Measurements from ENCODE around the gene HECA. TPM values are rescaled to one million over a fixed set of nuclear protein-coding genes. Genes with fewer than 3 reads are reported as not detected.
"Not testable (repeated sequence)": the region's sequence is repeated elsewhere in the genome, so short reads cannot be mapped to it uniquely, and the experiment has no call there.

HECA gene
- total RNA-seq, 1 donor from 2014 or later = 17.7 TPM

DNA sequence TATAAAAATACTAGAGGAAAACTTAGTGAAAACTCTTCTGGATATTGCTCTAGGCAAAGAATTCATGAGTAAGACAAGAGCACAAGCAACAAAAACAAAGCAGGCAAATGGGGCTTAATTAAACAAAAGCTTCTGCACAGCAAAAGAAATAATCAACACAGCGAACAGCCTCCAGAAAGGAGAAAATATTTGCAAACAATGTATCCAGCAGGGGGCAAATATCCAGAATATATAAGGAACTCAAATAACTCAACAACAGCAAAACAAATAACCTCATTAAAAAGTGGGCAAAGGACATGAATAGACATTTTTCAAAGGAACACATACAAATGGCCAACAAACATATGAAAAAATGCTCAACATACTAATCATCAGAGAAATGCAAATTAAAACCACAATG lies 17.1 kb upstream of the HECA start:
- Histone ChIP-seq H3K4me1 (ENCODE audit: control insufficient read depth in 3 of 3, insufficient read depth in 3 of 3, low read length in 3 of 3) (no peaks in the 10 kb centered on the region), H3K36me3 (ENCODE audit: control insufficient read depth in 3 of 3, insufficient read depth in 3 of 3, low read length in 3 of 3) (no peaks in the 10 kb centered on the region), H3K4me3 (ENCODE audit: low read length in 3 of 3) (no peak overlapping the region), H3K9me3 (ENCODE audit: control insufficient read depth in 3 of 3, low read length in 3 of 3) (peaks cover 0 to 2% (median 2%) of the 10 kb centered on the region in 3 donors), H3K27ac (ENCODE audit: low read depth, low read length) (no peak overlapping the region), H3K27me3 (ENCODE audit: control insufficient read depth in 3 of 3, insufficient read depth in 3 of 3, low read length in 3 of 3) (no peaks in the 10 kb centered on the region), H3K9ac (ENCODE audit: low read depth in 1 of 3, low read length in 3 of 3) (no peak overlapping the region)

GRCh38 chr6:139119552-139119951 lies 15.3 kb upstream of the HECA start:
- no peaks in the 10 kb centered on the region for H3K4me1 ChIP-seq (ENCODE audit: control insufficient read depth in 3 of 3, insufficient read depth in 3 of 3, low read length in 3 of 3)

DNA sequence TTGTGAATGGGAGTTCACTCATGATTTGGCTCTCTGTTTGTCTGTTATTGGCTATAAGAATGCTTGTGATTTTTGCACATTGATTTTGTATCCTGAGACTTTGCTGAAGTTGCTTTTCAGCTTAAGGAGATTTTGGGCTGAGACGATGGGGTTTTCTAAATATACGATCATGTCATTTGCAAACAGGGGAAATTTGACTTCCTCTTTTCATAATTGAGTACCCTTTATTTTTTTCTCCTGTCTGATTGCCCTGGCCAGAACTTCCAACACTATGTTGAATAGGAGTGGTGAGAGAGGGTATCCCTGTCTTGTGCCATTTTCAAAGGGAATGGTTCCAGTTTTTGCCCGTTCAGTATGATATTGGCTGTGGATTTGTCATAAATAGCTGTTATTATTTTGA lies 12.1 kb upstream of the HECA start:
- H3K9me3 ChIP-seq (ENCODE audit: control insufficient read depth in 3 of 3, low read length in 3 of 3); H3K36me3 ChIP-seq (ENCODE audit: control insufficient read depth in 3 of 3, insufficient read depth in 3 of 3, low read length in 3 of 3); H3K27me3 ChIP-seq (ENCODE audit: control insufficient read depth in 3 of 3, insufficient read depth in 3 of 3, low read length in 3 of 3); H3K27ac ChIP-seq (ENCODE audit: low read depth, low read length); H3K9ac ChIP-seq (ENCODE audit: low read depth in 1 of 3, low read length in 3 of 3); H3K4me3 ChIP-seq (ENCODE audit: low read length in 3 of 3): not testable (repeated sequence)
- H3K4me1 ChIP-seq (ENCODE audit: control insufficient read depth in 3 of 3, insufficient read depth in 3 of 3, low read length in 3 of 3) = peaks cover 0 to 16% (median 2%) of the 10 kb centered on the region in 3 donors

More at GRCh38 chr6:139119552-139119951, 15.3 kb upstream of the HECA start:
- H3K36me3 ChIP-seq (ENCODE audit: control insufficient read depth in 3 of 3, insufficient read depth in 3 of 3, low read length in 3 of 3) = no peaks in the 10 kb centered on the region
- H3K9me3 ChIP-seq (ENCODE audit: control insufficient read depth in 3 of 3, low read length in 3 of 3) = peaks cover 0 to 2% (median 2%) of the 10 kb centered on the region in 3 donors
- no peak overlapping the region for H3K4me3 ChIP-seq (ENCODE audit: low read length in 3 of 3)
- H3K27me3 ChIP-seq (ENCODE audit: control insufficient read depth in 3 of 3, insufficient read depth in 3 of 3, low read length in 3 of 3) = no peaks in the 10 kb centered on the region
- H3K9ac ChIP-seq (ENCODE audit: low read depth in 1 of 3, low read length in 3 of 3) = no peak overlapping the region
- H3K27ac ChIP-seq (ENCODE audit: low read depth, low read length) = no peak overlapping the region

DNA sequence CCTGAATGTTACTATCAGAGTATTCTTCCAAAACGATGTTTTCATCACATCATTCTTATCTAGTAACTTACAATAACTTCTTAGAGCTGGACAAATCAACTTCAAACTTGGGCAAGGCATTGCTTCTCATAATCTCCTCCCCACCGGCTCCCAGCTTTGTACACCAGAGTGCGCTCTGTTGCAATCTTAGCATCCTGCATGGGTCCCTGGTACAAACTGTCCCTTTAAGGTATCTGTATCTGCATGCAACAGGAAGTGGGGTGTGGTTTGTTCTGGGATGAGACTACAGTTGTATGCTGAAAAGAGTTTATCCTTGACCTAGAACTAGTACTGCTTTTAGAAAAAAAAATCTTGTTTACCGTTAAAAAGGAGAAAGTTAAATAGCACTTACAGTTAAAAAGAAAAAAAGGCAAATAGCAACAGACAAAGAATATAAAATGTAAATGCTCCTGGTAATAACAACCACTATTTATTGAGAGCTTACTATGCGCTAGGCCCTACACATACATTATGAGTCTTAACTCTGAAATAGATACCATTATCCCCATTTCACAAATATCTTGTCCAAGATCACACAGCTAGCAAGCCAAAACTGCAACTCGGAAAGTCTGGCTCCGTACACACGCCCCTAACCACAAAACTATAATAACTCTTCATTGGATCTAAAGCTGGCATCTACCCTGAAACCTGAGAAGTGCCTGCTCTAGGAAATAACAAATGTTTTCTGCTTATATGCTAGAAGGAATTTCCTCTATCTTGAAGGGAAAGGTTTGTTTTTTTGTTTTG lies 9.8 kb upstream of the HECA start:
- Histone ChIP-seq H3K27me3 (ENCODE audit: control insufficient read depth in 3 of 3, insufficient read depth in 3 of 3, low read length in 3 of 3) (no peaks in the 10 kb centered on the region), H3K9ac (ENCODE audit: low read depth in 1 of 3, low read length in 3 of 3) (no peak overlapping the region), H3K36me3 (ENCODE audit: control insufficient read depth in 3 of 3, insufficient read depth in 3 of 3, low read length in 3 of 3) (no peaks in the 10 kb centered on the region), H3K4me1 (ENCODE audit: control insufficient read depth in 3 of 3, insufficient read depth in 3 of 3, low read length in 3 of 3) (peaks cover 0 to 16% (median 2%) of the 10 kb centered on the region in 3 donors), H3K4me3 (ENCODE audit: low read length in 3 of 3) (no peak overlapping the region), H3K9me3 (ENCODE audit: control insufficient read depth in 3 of 3, low read length in 3 of 3) (peaks cover 0 to under 1% (median 0%) of the 10 kb centered on the region in 3 donors), H3K27ac (ENCODE audit: low read depth, low read length) (no peak overlapping the region)

GRCh38 chr6:139126255-139126654 lies 8.6 kb upstream of the HECA start:
- Histone ChIP-seq H3K36me3 (ENCODE audit: control insufficient read depth in 3 of 3, insufficient read depth in 3 of 3, low read length in 3 of 3) (no peaks in the 10 kb centered on the region), H3K27ac (ENCODE audit: low read depth, low read length) (no peak overlapping the region), H3K4me3 (ENCODE audit: low read length in 3 of 3) (no peak overlapping the region), H3K9me3 (ENCODE audit: control insufficient read depth in 3 of 3, low read length in 3 of 3) (no peaks in the 10 kb centered on the region), H3K4me1 (ENCODE audit: control insufficient read depth in 3 of 3, insufficient read depth in 3 of 3, low read length in 3 of 3) (peaks cover 0 to 16% (median 2%) of the 10 kb centered on the region in 3 donors), H3K27me3 (ENCODE audit: control insufficient read depth in 3 of 3, insufficient read depth in 3 of 3, low read length in 3 of 3) (no peaks in the 10 kb centered on the region), H3K9ac (ENCODE audit: low read depth in 1 of 3, low read length in 3 of 3) (no peak overlapping the region)

GRCh38 chr6:139126931-139127330 lies 7.9 kb upstream of the HECA start:
- Histone ChIP-seq H3K9me3 (ENCODE audit: control insufficient read depth in 3 of 3, low read length in 3 of 3) (no peaks in the 10 kb centered on the region), H3K4me3 (ENCODE audit: low read length in 3 of 3) (no peak overlapping the region), H3K27me3 (ENCODE audit: control insufficient read depth in 3 of 3, insufficient read depth in 3 of 3, low read length in 3 of 3) (no peaks in the 10 kb centered on the region), H3K9ac (ENCODE audit: low read depth in 1 of 3, low read length in 3 of 3) (no peak overlapping the region), H3K4me1 (ENCODE audit: control insufficient read depth in 3 of 3, insufficient read depth in 3 of 3, low read length in 3 of 3) (peaks cover 0 to 16% (median 2%) of the 10 kb centered on the region in 3 donors), H3K36me3 (ENCODE audit: control insufficient read depth in 3 of 3, insufficient read depth in 3 of 3, low read length in 3 of 3) (no peaks in the 10 kb centered on the region), H3K27ac (ENCODE audit: low read depth, low read length) (no peak overlapping the region)

GRCh38 chr6:139129284-139129683 lies 5.6 kb upstream of the HECA start:
- Histone ChIP-seq H3K9ac (ENCODE audit: low read depth in 1 of 3, low read length in 3 of 3) (no peak overlapping the region), H3K27ac (ENCODE audit: low read depth, low read length) (no peak overlapping the region), H3K36me3 (ENCODE audit: control insufficient read depth in 3 of 3, insufficient read depth in 3 of 3, low read length in 3 of 3) (no peaks in the 10 kb centered on the region), H3K9me3 (ENCODE audit: control insufficient read depth in 3 of 3, low read length in 3 of 3) (no peaks in the 10 kb centered on the region), H3K4me1 (ENCODE audit: control insufficient read depth in 3 of 3, insufficient read depth in 3 of 3, low read length in 3 of 3) (peaks cover 0 to 27% (median 11%) of the 10 kb centered on the region in 3 donors), H3K4me3 (ENCODE audit: low read length in 3 of 3) (no peak overlapping the region), H3K27me3 (ENCODE audit: control insufficient read depth in 3 of 3, insufficient read depth in 3 of 3, low read length in 3 of 3) (no peaks in the 10 kb centered on the region)

DNA sequence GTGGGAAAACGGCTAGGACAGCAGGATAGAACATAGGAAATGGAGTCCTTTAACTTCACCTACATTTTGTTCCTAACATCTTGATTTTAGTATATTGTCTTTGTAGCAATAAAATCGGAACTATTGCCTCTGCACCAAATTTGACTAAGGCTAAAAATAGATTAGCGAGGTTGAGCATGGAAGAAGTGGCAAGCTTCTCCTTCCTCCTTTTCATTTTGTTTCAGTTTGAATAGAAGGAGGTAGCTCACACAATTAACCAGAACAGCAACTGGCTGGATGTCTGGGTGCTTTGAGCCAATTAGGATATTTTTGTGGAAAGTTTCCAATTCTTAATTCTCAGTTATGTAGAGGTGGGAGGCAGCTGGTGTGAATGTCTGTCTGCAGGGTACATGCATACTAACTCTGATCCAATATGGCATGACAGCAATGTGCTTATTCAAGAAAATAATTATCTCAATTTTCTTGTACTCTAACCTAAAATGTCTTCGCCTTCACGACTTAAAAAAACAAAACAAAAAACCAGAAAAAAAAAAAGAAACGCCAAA lies 3.1 kb upstream of the HECA start:
- Histone ChIP-seq H3K4me1 (ENCODE audit: control insufficient read depth in 3 of 3, insufficient read depth in 3 of 3, low read length in 3 of 3) (peaks cover 2 to 25% (median 9%) of the 10 kb centered on the region in 3 donors), H3K9ac (ENCODE audit: low read depth in 1 of 3, low read length in 3 of 3) (no peak overlapping the region), H3K36me3 (ENCODE audit: control insufficient read depth in 3 of 3, insufficient read depth in 3 of 3, low read length in 3 of 3) (no peaks in the 10 kb centered on the region), H3K4me3 (ENCODE audit: low read length in 3 of 3) (no peak overlapping the region), H3K9me3 (ENCODE audit: control insufficient read depth in 3 of 3, low read length in 3 of 3) (no peaks in the 10 kb centered on the region), H3K27me3 (ENCODE audit: control insufficient read depth in 3 of 3, insufficient read depth in 3 of 3, low read length in 3 of 3) (no peaks in the 10 kb centered on the region), H3K27ac (ENCODE audit: low read depth, low read length) (no peak overlapping the region)

- peak overlapping the region in 2 of 3 donors; percentile 14 to 39 for H3K4me3 ChIP-seq (ENCODE audit: low read length in 3 of 3)
- peak overlapping the region; percentile 87 for H3K27ac ChIP-seq (ENCODE audit: low read depth, low read length)
These were observed 1.4 kb upstream of the HECA start for GRCh38 chr6:139133262-139134063.

DNA sequence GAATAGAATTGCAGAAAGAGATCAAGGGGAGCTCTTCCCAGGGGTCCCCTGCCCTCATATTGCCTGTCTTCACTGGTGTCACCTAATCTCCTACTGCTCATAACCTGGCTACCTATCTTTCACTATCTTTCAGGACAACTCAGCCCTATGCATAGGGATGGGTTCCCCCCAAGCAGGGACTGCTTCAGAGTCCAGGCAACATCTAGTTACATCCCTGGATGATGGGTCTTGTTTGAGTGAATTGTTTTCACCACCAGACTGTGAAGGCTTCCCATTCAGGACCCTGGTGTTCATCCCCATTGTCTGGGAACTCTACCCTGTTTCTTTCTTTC lies 850 bp upstream of the HECA start:
- peak overlapping the region; percentile 87 for H3K27ac ChIP-seq (ENCODE audit: low read depth, low read length)
- no peak overlapping the region for H3K9ac ChIP-seq (ENCODE audit: low read depth in 1 of 3, low read length in 3 of 3)
- H3K4me1 ChIP-seq (ENCODE audit: control insufficient read depth in 3 of 3, insufficient read depth in 3 of 3, low read length in 3 of 3) = peaks cover 5 to 29% (median 26%) of the 10 kb centered on the region in 3 donors
- no peaks in the 10 kb centered on the region for H3K9me3 ChIP-seq (ENCODE audit: control insufficient read depth in 3 of 3, low read length in 3 of 3)
- H3K36me3 ChIP-seq (ENCODE audit: control insufficient read depth in 3 of 3, insufficient read depth in 3 of 3, low read length in 3 of 3) = peaks cover 0 to 3% (median 0%) of the 10 kb centered on the region in 3 donors
- no peak overlapping the region for H3K4me3 ChIP-seq (ENCODE audit: low read length in 3 of 3)
- no peaks in the 10 kb centered on the region for H3K27me3 ChIP-seq (ENCODE audit: control insufficient read depth in 3 of 3, insufficient read depth in 3 of 3, low read length in 3 of 3)

More at GRCh38 chr6:139133262-139134063, 1.4 kb upstream of the HECA start:
- peaks cover 0 to 3% (median 0%) of the 10 kb centered on the region in 3 donors for H3K36me3 ChIP-seq (ENCODE audit: control insufficient read depth in 3 of 3, insufficient read depth in 3 of 3, low read length in 3 of 3)
- H3K27me3 ChIP-seq (ENCODE audit: control insufficient read depth in 3 of 3, insufficient read depth in 3 of 3, low read length in 3 of 3) = no peaks in the 10 kb centered on the region
- peaks cover 5 to 29% (median 22%) of the 10 kb centered on the region in 3 donors for H3K4me1 ChIP-seq (ENCODE audit: control insufficient read depth in 3 of 3, insufficient read depth in 3 of 3, low read length in 3 of 3)
- H3K9ac ChIP-seq (ENCODE audit: low read depth in 1 of 3, low read length in 3 of 3) = peak overlapping the region in 1 of 3 donors; percentile 46
- no peaks in the 10 kb centered on the region for H3K9me3 ChIP-seq (ENCODE audit: control insufficient read depth in 3 of 3, low read length in 3 of 3)

Data from skeletal muscle tissue (tissue), 4 donors.